Endodermal cell (in vitro differentiated cells): ENCODE measurements around the gene SP1. TPM values are rescaled to one million over a fixed set of nuclear protein-coding genes. Genes with fewer than 3 reads are reported as not detected.

Experiments used
- DNase-seq: peaks from one replicate; pipeline ENCODE4 v3.0.0-alpha.2; 2017
- H3K27ac ChIP-seq: 2 replicates; pipeline ENCODE4 v1.5.1; 2013; ENCODE audit warnings: mild to moderate bottlenecking, low read depth, low read length, moderate library complexity
- H3K27me3 ChIP-seq: 2 replicates; pipeline ENCODE4 v1.6.1; 2013; ENCODE audit warnings: mild to moderate bottlenecking, low read length, moderate library complexity; ENCODE audit not compliant: insufficient read depth, control insufficient read depth, poor library complexity, severe bottlenecking
- H3K36me3 ChIP-seq: 2 replicates; pipeline ENCODE4 v1.7.0; 2013; ENCODE audit warnings: mild to moderate bottlenecking, low read length, moderate library complexity; ENCODE audit not compliant: control insufficient read depth, insufficient read depth
- H3K4me1 ChIP-seq: one replicate; pipeline ENCODE4 v1.7.0; 2013; ENCODE audit warnings: low read length; ENCODE audit not compliant: control insufficient read depth, insufficient read depth
- H3K4me3 ChIP-seq: 2 replicates; pipeline ENCODE4 v1.5.1; 2013; ENCODE audit warnings: mild to moderate bottlenecking, low read length, moderate library complexity
- H3K9ac ChIP-seq: 2 replicates; pipeline ENCODE4 v1.6.1; 2013; ENCODE audit warnings: mild to moderate bottlenecking, low read length, moderate library complexity; ENCODE audit not compliant: poor library complexity, severe bottlenecking; ENCODE audit errors: extremely low read depth
- H3K9me3 ChIP-seq: 2 replicates; pipeline ENCODE4 v1.6.1; 2013; ENCODE audit warnings: mild to moderate bottlenecking, low read length, moderate library complexity; ENCODE audit not compliant: control insufficient read depth
- H3K27ac Mint-ChIP-seq: 2 replicates; pipeline ENCODE4 v1.8.0; 2020; ENCODE audit warnings: mixed read lengths
- H3K27me3 Mint-ChIP-seq: 2 replicates; pipeline ENCODE4 v1.8.0; 2021; ENCODE audit warnings: mild to moderate bottlenecking, mixed read lengths; ENCODE audit not compliant: insufficient read depth
- H3K36me3 Mint-ChIP-seq: 2 replicates; pipeline ENCODE4 v1.8.0; 2020; ENCODE audit warnings: low read depth, mixed read lengths
- H3K4me1 Mint-ChIP-seq: 2 replicates; pipeline ENCODE4 v1.8.0; 2020; ENCODE audit warnings: mixed read lengths
- H3K4me3 Mint-ChIP-seq: 2 replicates; pipeline ENCODE4 v1.8.0; 2020; ENCODE audit warnings: mild to moderate bottlenecking, moderate library complexity, mixed read lengths
- H3K9me3 Mint-ChIP-seq: 2 replicates; pipeline ENCODE4 v1.8.0; 2020; ENCODE audit warnings: mild to moderate bottlenecking, mixed read lengths
- CTCF ChIP-seq: fragments of 200-600 bp; sonication (generic); conservative IDR thresholded peaks from 2 replicates; pipeline ENCODE4 v1.5.0; 2021; ENCODE audit warnings: antibody characterized with exemption, mild to moderate bottlenecking
- WGBS, 2 experiments: methylation state at CpG; one replicate each; pipeline versions ENCODE4 v1.1.5 to v1.1.7; 2013; ENCODE audit warnings: missing lambda C conversion rate in 2 of 2, mixed read lengths in 1 of 2; ENCODE audit not compliant: insufficient coverage in 1 of 2, insufficient read length in 1 of 2; 5-methylcytosine and 5-hydroxymethylcytosine counted together
- total RNA-seq, 2 donors: library from RNA; stranded (reverse); fragmentation: NEBNext Ultra II Directional in 1 of 2; extraction: Animal tissue kit (Norgen Biotek cat#: 25700) in 1 of 2; gene quantifications; 2 replicates in 1 of 2; 3 replicates in 1 of 2; pipeline ENCODE4 v1.2.1, GENCODE V29; 2021

Gene SP1
- total RNA-seq, 2 donors from 2014 or later = 91.2 to 99.5 TPM

DNA sequence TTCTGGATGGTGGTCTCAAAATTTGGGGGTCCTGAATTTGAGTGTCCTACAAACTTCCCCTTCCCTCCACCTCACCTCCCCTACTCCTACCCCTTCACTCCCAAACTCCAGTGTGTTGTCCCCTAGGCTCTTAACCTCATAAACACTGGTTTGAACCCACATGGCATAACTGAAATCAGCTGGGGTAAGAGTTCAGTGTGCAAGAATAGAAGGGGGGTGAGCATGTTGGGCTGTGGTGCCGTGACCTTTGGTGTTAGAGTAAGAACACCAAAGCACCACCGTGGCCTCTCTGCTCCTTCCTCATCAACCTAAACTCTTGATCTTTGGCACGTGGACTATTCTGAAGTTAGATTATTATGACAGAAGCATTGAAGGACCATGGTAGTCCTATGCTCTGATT, 83.0 kb downstream of the SP1 start:
- no peak for TF ChIP-seq CTCF
- H3K4me3 Mint-ChIP-seq = no peak overlapping the region
- no peaks in the 10 kb centered on the region for H3K9me3 ChIP-seq
- peaks cover 98% of the 10 kb centered on the region for H3K36me3 ChIP-seq
- H3K27me3 Mint-ChIP-seq = no peaks in the 10 kb centered on the region
- H3K9ac ChIP-seq = no peak overlapping the region
- peak; percentile 49 for DNase-seq
- no peaks in the 10 kb centered on the region for H3K9me3 Mint-ChIP-seq
- peak overlapping the region; percentile 14 for H3K4me3 ChIP-seq
- WGBS, 2 experiments = 93% methylated on average over 3 of the region's 3 CpGs; no CpG with 5 or more reads in 1 of the 2 experiments
- H3K4me1 ChIP-seq = peaks cover 14% of the 10 kb centered on the region
- H3K27me3 ChIP-seq = no peaks in the 10 kb centered on the region
- H3K27ac ChIP-seq = no peak overlapping the region
- peaks cover 79% of the 10 kb centered on the region for H3K4me1 Mint-ChIP-seq
- no peak overlapping the region for H3K27ac Mint-ChIP-seq
- H3K36me3 Mint-ChIP-seq = peaks cover 92% of the 10 kb centered on the region

DNA sequence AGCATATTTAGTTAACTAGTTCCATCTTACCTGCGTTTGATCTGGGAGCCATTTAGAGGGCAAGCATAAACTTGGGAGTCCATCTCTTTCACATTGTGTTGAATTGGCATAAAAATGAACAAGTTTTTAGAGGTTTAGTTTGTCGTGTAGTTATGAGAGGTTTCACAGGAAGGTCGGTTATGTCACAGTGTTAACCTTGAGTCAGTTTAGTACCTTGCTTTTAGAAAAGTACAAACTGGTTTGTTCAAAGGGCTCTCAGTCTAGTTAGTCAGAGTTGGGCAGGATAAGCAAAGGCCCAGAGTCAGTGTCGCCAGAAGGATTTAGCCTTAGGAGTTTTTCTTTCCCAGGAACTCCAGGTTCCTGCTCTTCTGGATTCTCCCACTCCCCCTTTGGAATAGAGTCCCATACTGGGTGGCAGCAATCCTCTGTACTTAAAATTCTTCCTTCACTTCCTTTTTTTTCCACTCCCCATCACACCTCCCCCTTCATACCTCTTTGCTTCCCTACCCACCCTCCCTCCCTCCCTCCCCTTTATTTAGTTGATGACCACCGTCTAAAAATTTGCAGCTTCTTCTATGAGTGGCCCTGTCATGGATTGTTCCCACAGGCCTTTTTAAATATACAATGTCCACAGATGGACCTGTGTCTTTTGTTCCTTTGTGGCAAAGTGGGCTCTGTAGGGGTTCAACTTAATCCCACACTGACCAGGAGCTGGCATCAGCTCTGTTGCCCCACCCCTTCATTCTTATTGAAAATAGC, 84.0 kb downstream of the SP1 start:
- Mint-ChIP-seq H3K4me3 (no peak overlapping the region), H3K27ac (no peak overlapping the region), H3K4me1 (peaks cover 80% of the 10 kb centered on the region), H3K9me3 (no peaks in the 10 kb centered on the region), H3K27me3 (no peaks in the 10 kb centered on the region), H3K36me3 (peaks cover 92% of the 10 kb centered on the region)
- Histone ChIP-seq H3K36me3 (peaks cover 98% of the 10 kb centered on the region), H3K27me3 (no peaks in the 10 kb centered on the region), H3K9me3 (no peaks in the 10 kb centered on the region), H3K4me3 (peak overlapping the region; percentile 14), H3K27ac (no peak overlapping the region), H3K9ac (no peak overlapping the region), H3K4me1 (peaks cover 14% of the 10 kb centered on the region)
- no peak for TF ChIP-seq CTCF
- peak; percentile 52 for DNase-seq
- 79 to 96% methylated on average over 4 to 5 of the region's 5 CpGs for WGBS, 2 experiments

DNA sequence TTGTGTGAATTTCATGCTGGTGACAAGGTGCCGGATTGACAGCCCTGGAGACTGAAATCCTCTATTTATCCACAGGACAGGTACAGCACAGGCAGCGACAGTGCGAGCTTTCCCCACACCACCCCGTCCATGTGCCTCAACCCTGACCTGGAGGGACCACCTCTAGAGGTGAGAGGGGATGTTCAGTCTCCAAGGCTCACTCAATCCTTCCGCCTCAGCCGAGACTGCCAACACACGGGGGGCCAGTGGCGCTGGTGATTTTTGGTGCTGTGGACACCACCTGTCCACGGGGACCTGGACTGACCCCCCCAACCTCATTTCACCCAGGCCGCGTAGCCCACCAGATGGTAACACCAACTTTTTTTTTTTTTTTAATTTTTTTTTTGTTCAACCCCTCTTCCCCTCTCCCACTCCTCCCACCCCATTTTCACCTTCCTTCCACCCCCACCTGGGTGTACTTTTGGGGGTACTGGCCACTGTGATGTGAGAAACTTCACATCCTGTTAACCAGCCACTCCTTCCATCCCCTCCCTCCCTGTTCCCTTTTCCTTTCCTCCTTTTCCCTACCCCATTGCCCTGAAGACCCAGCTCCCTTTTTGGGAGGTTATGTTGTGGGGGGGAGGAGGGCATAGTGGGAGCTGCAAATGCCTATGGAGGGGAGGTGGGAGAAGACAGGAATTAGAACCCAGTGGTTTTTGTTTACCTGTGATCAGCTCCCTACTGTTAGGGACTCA, 84.9 kb downstream of the SP1 start:
- peaks cover 14% of the 10 kb centered on the region for H3K4me1 ChIP-seq
- Mint-ChIP-seq H3K4me1 (peaks cover 74% of the 10 kb centered on the region), H3K27ac (peak overlapping the region; percentile 75), H3K4me3 (peak overlapping the region; percentile 33), H3K9me3 (no peaks in the 10 kb centered on the region), H3K36me3 (peaks cover 94% of the 10 kb centered on the region), H3K27me3 (no peaks in the 10 kb centered on the region)
- H3K9me3 ChIP-seq = no peaks in the 10 kb centered on the region
- WGBS, 2 experiments = 86 to 92% methylated on average over 1 to 9 of the region's 11 CpGs
- no peaks in the 10 kb centered on the region for H3K27me3 ChIP-seq
- H3K36me3 ChIP-seq = peaks cover 98% of the 10 kb centered on the region
- H3K9ac ChIP-seq = no peak overlapping the region
- DNase-seq = peak; percentile 66
- peak overlapping the region; percentile 2 for H3K27ac ChIP-seq
- no peak for TF ChIP-seq CTCF
- H3K4me3 ChIP-seq = no peak overlapping the region
